A673 (cell line): Measurements from ENCODE around the gene BOK. TPM values are rescaled to one million over a fixed set of nuclear protein-coding genes. Genes with fewer than 3 reads are reported as not detected.

Source experiments
- BruUV-seq: library from RNA; stranded (reverse); fragments of 400-500 nt; replicated peaks from 2 replicates; lab custom pipeline; 2021; lab: Mats Ljungman, UMichigan
- CTCF ChIA-PET: fragments of 300-600 bp; sonication (Branson Sonifier 250); formaldehyde crosslinking; loops from one replicate; lab custom pipeline; 2022; ENCODE audit warnings: antibody characterized with exemption; lab: Charles Lee
- POLR2A ChIA-PET: fragments of 300-600 bp; sonication (Branson Sonifier 250); formaldehyde crosslinking; loops from one replicate; lab custom pipeline; 2022; ENCODE audit warnings: antibody characterized with exemption; ENCODE audit not compliant: low non-redundant PET; lab: Charles Lee
- DNase-seq: peaks from one replicate; pipeline ENCODE4 v3.0.0-alpha.2; 2015; ENCODE audit warnings: low spot score
- H3K27ac ChIP-seq: fragments of 200-600 bp; sonication (generic); 2 replicates; pipeline ENCODE4 v1.5.1; 2016; ENCODE audit warnings: mixed run types, low read depth, mild to moderate bottlenecking, mixed read lengths, antibody characterized with exemption, low read length; ENCODE audit not compliant: poor library complexity, severe bottlenecking
- H3K27me3 ChIP-seq: fragments of 200-600 bp; sonication (generic); replicated peaks from 2 replicates; pipeline ENCODE4 v1.6.1; 2017; ENCODE audit warnings: mixed run types, low read depth, mild to moderate bottlenecking, mixed read lengths, antibody characterized with exemption, low read length; ENCODE audit not compliant: insufficient read depth, poor library complexity
- H3K36me3 ChIP-seq: fragments of 200-600 bp; sonication (generic); 2 replicates; pipeline ENCODE4 v1.6.1; 2016; ENCODE audit warnings: mixed run types, mild to moderate bottlenecking, mixed read lengths, antibody characterized with exemption, low read length; ENCODE audit not compliant: insufficient read depth, poor library complexity, severe bottlenecking
- H3K4me1 ChIP-seq: fragments of 200-600 bp; sonication (generic); 2 replicates; pipeline ENCODE4 v1.6.1; 2017; ENCODE audit warnings: mixed run types, mild to moderate bottlenecking, mixed read lengths, antibody characterized with exemption, low read length; ENCODE audit not compliant: insufficient read depth, poor library complexity, severe bottlenecking
- H3K4me3 ChIP-seq: fragments of 200-600 bp; sonication (generic); 2 replicates; pipeline ENCODE4 v1.5.1; 2016; ENCODE audit warnings: low read depth, mixed run types, mild to moderate bottlenecking, mixed read lengths, low read length; ENCODE audit not compliant: poor library complexity, severe bottlenecking
- H3K9me3 ChIP-seq: fragments of 200-600 bp; sonication (generic); 2 replicates; pipeline ENCODE4 v1.6.1; 2016; ENCODE audit warnings: mixed run types, low read depth, mild to moderate bottlenecking, mixed read lengths, antibody characterized with exemption, low read length; ENCODE audit not compliant: poor library complexity, severe bottlenecking
- CTCF ChIP-seq: fragments of 300-800, 200-600 bp; sonication (generic); conservative IDR thresholded peaks from 2 replicates; pipeline ENCODE4 v1.5.1; 2017; ENCODE audit warnings: low read depth, mild to moderate bottlenecking, antibody characterized with exemption, low read length, moderate library complexity, mixed read lengths
- EZH2 ChIP-seq: fragments of 200-600 bp; sonication (generic); IDR thresholded peaks from 2 replicates; pipeline ENCODE4 v1.6.1; 2017; ENCODE audit warnings: borderline replicate concordance, low read depth, mild to moderate bottlenecking, mixed read lengths, antibody characterized with exemption, low read length; ENCODE audit not compliant: poor library complexity, severe bottlenecking
- intact Hi-C: fragments of 100-400 bp; cut with micrococcal nuclease; formaldehyde crosslinking; loops from one replicate; pipeline ENCODE4 v1.10.0; 2022; ENCODE audit not compliant: unreplicated experiment
- total RNA-seq: library from RNA; stranded (reverse); gene quantifications from 2 replicates; pipeline ENCODE4 v1.2.3, GENCODE V29; 2021

BOK gene
- total RNA-seq, 1 experiment from 2014 or later: 2.7 TPM

- POLR2A ChIA-PET: no interaction called here
- no peaks in the 10 kb centered on the region for H3K36me3 ChIP-seq
- no peaks in the 10 kb centered on the region for H3K27me3 ChIP-seq
- H3K4me1 ChIP-seq: no peaks in the 10 kb centered on the region
- TF ChIP-seq EZH2 (no peak), CTCF (no peak)
- BruUV-seq: no TSS peak
- CTCF ChIA-PET: no interaction called here
- no peak for DNase-seq
- H3K27ac ChIP-seq: no peak overlapping the region
- no peaks in the 10 kb centered on the region for H3K9me3 ChIP-seq
- intact Hi-C loops: no loop called here
- H3K4me3 ChIP-seq: no peak overlapping the region
Measured at GRCh38 chr2:241532733-241533601, 25.6 kb upstream of the BOK start.

GRCh38 chr2:241534293-241534692 lies 24.3 kb upstream of the BOK start:
- Histone ChIP-seq H3K9me3 (no peaks in the 10 kb centered on the region), H3K4me1 (no peaks in the 10 kb centered on the region), H3K4me3 (no peak overlapping the region), H3K27ac (no peak overlapping the region), H3K36me3 (no peaks in the 10 kb centered on the region), H3K27me3 (no peaks in the 10 kb centered on the region)
- TF ChIP-seq EZH2 (no peak), CTCF (no peak)
- ChIA-PET POLR2A (no interaction called here), CTCF (no interaction called here)
- intact Hi-C loops: no loop called here
- BruUV-seq: no TSS peak
- DNase-seq: no peak

GRCh38 chr2:241534701-241535375 lies 23.7 kb upstream of the BOK start:
- ChIA-PET CTCF (no interaction called here), POLR2A (no interaction called here)
- intact Hi-C loops: no loop called here
- Histone ChIP-seq H3K4me1 (no peaks in the 10 kb centered on the region), H3K4me3 (no peak overlapping the region), H3K36me3 (no peaks in the 10 kb centered on the region), H3K27ac (no peak overlapping the region), H3K27me3 (no peaks in the 10 kb centered on the region), H3K9me3 (no peaks in the 10 kb centered on the region)
- no TSS peak for BruUV-seq
- DNase-seq: no peak
- no peak for TF ChIP-seq EZH2
- TF ChIP-seq CTCF: no peak
